ENCODE measurements around the gene OPN1SW. TPM values are rescaled to one million over a fixed set of nuclear protein-coding genes. Genes with fewer than 3 reads are reported as not detected.

Gene OPN1SW
- total and polyA plus RNA-seq, 9 of the 15 experiments (the other 6 are each of a cell fraction or from before 2014, with no cell fraction given), result 0.84 to 1.0 TPM; not detected in 7

GRCh38 chr7:128739048-128739962, 36.3 kb downstream of the OPN1SW start, which contains the start of gene CALU (continued):
- TF ChIP-seq, protein P1, sequence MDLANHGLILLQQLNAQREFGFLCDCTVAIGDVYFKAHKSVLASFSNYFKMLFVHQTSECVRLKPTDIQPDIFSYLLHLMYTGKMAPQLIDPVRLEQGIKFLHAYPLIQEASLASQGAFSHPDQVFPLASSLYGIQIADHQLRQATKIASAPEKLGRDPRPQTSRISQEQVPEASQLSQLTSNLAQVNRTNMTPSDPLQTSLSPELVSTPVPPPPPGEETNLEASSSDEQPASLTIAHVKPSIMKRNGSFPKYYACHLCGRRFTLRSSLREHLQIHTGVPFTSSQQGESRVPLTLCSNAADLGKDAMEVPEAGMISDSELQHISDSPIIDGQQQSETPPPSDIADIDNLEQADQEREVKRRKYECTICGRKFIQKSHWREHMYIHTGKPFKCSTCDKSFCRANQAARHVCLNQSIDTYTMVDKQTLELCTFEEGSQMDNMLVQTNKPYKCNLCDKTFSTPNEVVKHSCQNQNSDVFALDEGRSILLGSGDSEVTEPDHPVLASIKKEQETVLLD (IDR thresholded peaks at IDR 0.05), result no peak; the same call in none of the 2 replicates
- TF ChIP-seq PBX2 (CRISPR knock-in tag; IDR thresholded peaks at IDR 0.05; ENCODE audit: low read depth) (no peak), PBX2 (tag; conservative IDR thresholded peaks at IDR 0.05; ENCODE audit: low read depth) (peak; percentile 56), FOXM1 (IDR thresholded peaks at IDR 0.05; ENCODE audit: low read depth) (no peak), FOXM1 (CRISPR knock-in tag; IDR thresholded peaks at IDR 0.05; ENCODE audit: low read depth) (peak; percentile 84; the same call in 1 of the 2 replicates), CBFA2T3 (IDR thresholded peaks at IDR 0.05) (no peak), TCF3 (CRISPR knock-in tag; IDR thresholded peaks at IDR 0.05) (0 out of 2 replicates have a peak, but pooled peaks have one; percentile 14), SMARCA4 (IDR thresholded peaks at IDR 0.05) (peak; percentile 34), TFAM (CRISPR knock-in tag; conservative IDR thresholded peaks at IDR 0.05) (no peak), STAT6 (CRISPR knock-in tag; IDR thresholded peaks at IDR 0.05) (peak; percentile 55), ZNF717 (CRISPR knock-in tag; IDR thresholded peaks at IDR 0.05) (no peak), ZNF695 (CRISPR knock-in tag; IDR thresholded peaks at IDR 0.05) (no peak), EZH2 (IDR thresholded peaks at IDR 0.05; ENCODE audit: borderline replicate concordance, low read depth, low read length) (no peak), CHAMP1 (IDR thresholded peaks at IDR 0.05) (no peak)
- TF ChIP-seq, protein P2, sequence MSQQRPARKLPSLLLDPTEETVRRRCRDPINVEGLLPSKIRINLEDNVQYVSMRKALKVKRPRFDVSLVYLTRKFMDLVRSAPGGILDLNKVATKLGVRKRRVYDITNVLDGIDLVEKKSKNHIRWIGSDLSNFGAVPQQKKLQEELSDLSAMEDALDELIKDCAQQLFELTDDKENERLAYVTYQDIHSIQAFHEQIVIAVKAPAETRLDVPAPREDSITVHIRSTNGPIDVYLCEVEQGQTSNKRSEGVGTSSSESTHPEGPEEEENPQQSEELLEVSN (IDR thresholded peaks at IDR 0.05; ENCODE audit: borderline replicate concordance in 1 of 2, extremely low read depth in 1 of 2, insufficient read depth in 1 of 2, insufficient read length in 1 of 2, low read depth in 1 of 2, low read length in 1 of 2, poor library complexity in 1 of 2, severe bottlenecking in 1 of 2), result peak; percentile 99

Data from K562 (cell line).